Common myeloid progenitor, CD34-positive (primary cell): ENCODE data around the gene NOXA1.
A peak's percentile ranks its signal among the peaks of the same experiment; 100 is the strongest.

ENCODE experiments used
- CTCF ChIA-PET: fragments of 350-600 bp; sonication (Branson Sonifier 250); formaldehyde crosslinking; loops from one replicate; lab custom pipeline; 2021; ENCODE audit warnings: antibody characterized with exemption; lab: Charles Lee
- POLR2A ChIA-PET: fragments of 350-600 bp; sonication (Branson Sonifier 250); formaldehyde crosslinking; loops from one replicate; lab custom pipeline; 2021; ENCODE audit warnings: antibody characterized with exemption; lab: Charles Lee
- DNase-seq, 3 donors: peaks; one replicate each; pipeline versions ENCODE4 v3.0.0 to v3.0.0-alpha.2; 2013
- H3K27ac ChIP-seq, 2 experiments: 1 replicate in 1 of 2; 2 replicates in 1 of 2; pipeline ENCODE4 v1.7.0; 2013; ENCODE audit warnings: inconsistent platforms in 2 of 2, low read length in 2 of 2, mild to moderate bottlenecking in 2 of 2, low read depth in 1 of 2, moderate library complexity in 1 of 2; ENCODE audit not compliant: severe bottlenecking in 2 of 2, insufficient read depth in 1 of 2, poor library complexity in 1 of 2
- H3K27me3 ChIP-seq, 5 experiments: replicated peaks in 2 of 5; 1 replicate in 3 of 5; 2 replicates in 2 of 5; pipeline versions ENCODE4 v1.6.1 to v1.7.0; 2013; ENCODE audit warnings: low read length in 4 of 5, mild to moderate bottlenecking in 2 of 5, moderate library complexity in 2 of 5, inconsistent platforms in 1 of 5; ENCODE audit not compliant: insufficient read depth in 5 of 5, control insufficient read depth in 4 of 5
- H3K36me3 ChIP-seq, 4 experiments: 1 replicate in 2 of 4; 2 replicates in 2 of 4; pipeline versions ENCODE4 v1.6.1 to v1.7.0; 2013; ENCODE audit warnings: low read length in 3 of 4, control low read depth in 1 of 4, mild to moderate bottlenecking in 1 of 4; ENCODE audit not compliant: control insufficient read depth in 4 of 4, insufficient read depth in 4 of 4
- H3K4me1 ChIP-seq, 4 experiments: 1 replicate in 3 of 4; 2 replicates in 1 of 4; pipeline versions ENCODE4 v1.6.1 to v1.7.1; 2013; ENCODE audit warnings: low read length in 3 of 4, mild to moderate bottlenecking in 3 of 4, control low read depth in 1 of 4, inconsistent platforms in 1 of 4, moderate library complexity in 1 of 4; ENCODE audit not compliant: control insufficient read depth in 4 of 4, insufficient read depth in 4 of 4; ENCODE audit errors: control extremely low read depth in 1 of 4
- H3K4me3 ChIP-seq, 7 experiments: 1 replicate in 4 of 7; 2 replicates in 3 of 7; pipeline versions ENCODE4 v1.5.1 to v1.7.0; 2013; ENCODE audit warnings: mild to moderate bottlenecking in 7 of 7, low read length in 6 of 7, moderate library complexity in 6 of 7, inconsistent platforms in 2 of 7, low read depth in 2 of 7, control low read depth in 1 of 7; ENCODE audit not compliant: insufficient read depth in 4 of 7, control insufficient read depth in 1 of 7; ENCODE audit errors: extremely low read depth in 1 of 7
- H3K9me3 ChIP-seq, 5 experiments: 1 replicate in 4 of 5; 2 replicates in 1 of 5; pipeline versions ENCODE4 v1.6.1 to v1.7.1; 2013; ENCODE audit warnings: low read length in 4 of 5, mild to moderate bottlenecking in 2 of 5, inconsistent platforms in 1 of 5, low read depth in 1 of 5, moderate library complexity in 1 of 5; ENCODE audit not compliant: control insufficient read depth in 4 of 5, insufficient read depth in 2 of 5; ENCODE audit errors: control extremely low read depth in 1 of 5
- WGBS: methylation state at CpG from one replicate; pipeline ENCODE4 v1.1.5; 2013; ENCODE audit not compliant: insufficient coverage; 5-methylcytosine and 5-hydroxymethylcytosine counted together

NOXA1 gene

DNA sequence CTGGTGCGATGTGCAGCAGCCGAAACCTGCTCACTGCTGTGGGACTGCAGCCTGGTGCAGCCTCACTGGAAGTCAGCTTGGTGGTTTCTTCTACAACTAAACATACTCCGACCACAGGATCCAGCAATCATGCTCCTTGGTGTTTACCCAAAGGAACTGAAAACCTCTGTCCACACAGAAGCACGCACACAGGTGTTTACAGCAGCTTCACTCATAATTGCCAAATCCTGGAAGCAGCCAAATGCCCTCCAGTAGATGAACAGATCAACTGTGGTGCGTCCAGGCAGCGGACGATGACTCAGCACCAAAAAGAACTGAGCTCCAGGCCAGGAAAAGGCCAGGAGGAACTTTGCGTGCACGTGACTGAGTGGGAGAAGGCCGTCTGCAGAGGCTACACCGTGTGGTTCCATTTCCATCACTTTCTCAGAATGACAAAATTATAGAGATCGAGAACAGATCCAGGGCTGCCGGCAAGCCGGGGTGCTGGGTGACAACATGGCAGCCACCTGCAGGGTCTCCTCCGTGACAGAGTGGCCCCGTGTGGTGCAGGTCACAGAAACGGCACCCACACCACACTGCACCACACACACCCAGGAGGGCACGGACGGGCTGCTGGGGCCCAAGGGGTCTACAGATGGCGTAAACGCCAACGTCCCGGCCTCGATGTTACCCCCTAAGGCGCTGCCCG, 59.0 kb downstream of the NOXA1 start:
- peaks cover 0 to 3% (median 0%) of the 10 kb centered on the region in 5 experiments for H3K27me3 ChIP-seq
- CTCF ChIA-PET, result interaction anchor here (0.8 to 1.1 kb wide), 3 partner anchors 27 to 156 kb away, joined by 3 read pairs; no protein-coding TSS in a partner anchor
- peaks cover 0 to 2% (median 0%) of the 10 kb centered on the region in 4 experiments for H3K36me3 ChIP-seq
- POLR2A ChIA-PET, result no interaction called here
- WGBS, result 51% methylated on average over 9 of the region's 26 CpGs
- H3K27ac ChIP-seq, result no peak overlapping the region
- H3K9me3 ChIP-seq, result no peaks in the 10 kb centered on the region
- peaks cover 0 to 34% (median 10%) of the 10 kb centered on the region in 4 experiments for H3K4me1 ChIP-seq
- peak in 2 of 3 donors; percentile 57 to 60 for DNase-seq
- peak overlapping the region in 2 of 7 experiments; percentile 2 to 25 for H3K4me3 ChIP-seq
